ENCODE results near the gene KCNRG. TPM values are rescaled to one million over a fixed set of nuclear protein-coding genes. Genes with fewer than 3 reads are reported as not detected.

The KCNRG gene
- total and polyA plus RNA-seq, 9 of the 15 experiments (the other 6 are each of a cell fraction or from before 2014, with no cell fraction given) = 0.36 to 1.1 (median 0.53) TPM

DNA sequence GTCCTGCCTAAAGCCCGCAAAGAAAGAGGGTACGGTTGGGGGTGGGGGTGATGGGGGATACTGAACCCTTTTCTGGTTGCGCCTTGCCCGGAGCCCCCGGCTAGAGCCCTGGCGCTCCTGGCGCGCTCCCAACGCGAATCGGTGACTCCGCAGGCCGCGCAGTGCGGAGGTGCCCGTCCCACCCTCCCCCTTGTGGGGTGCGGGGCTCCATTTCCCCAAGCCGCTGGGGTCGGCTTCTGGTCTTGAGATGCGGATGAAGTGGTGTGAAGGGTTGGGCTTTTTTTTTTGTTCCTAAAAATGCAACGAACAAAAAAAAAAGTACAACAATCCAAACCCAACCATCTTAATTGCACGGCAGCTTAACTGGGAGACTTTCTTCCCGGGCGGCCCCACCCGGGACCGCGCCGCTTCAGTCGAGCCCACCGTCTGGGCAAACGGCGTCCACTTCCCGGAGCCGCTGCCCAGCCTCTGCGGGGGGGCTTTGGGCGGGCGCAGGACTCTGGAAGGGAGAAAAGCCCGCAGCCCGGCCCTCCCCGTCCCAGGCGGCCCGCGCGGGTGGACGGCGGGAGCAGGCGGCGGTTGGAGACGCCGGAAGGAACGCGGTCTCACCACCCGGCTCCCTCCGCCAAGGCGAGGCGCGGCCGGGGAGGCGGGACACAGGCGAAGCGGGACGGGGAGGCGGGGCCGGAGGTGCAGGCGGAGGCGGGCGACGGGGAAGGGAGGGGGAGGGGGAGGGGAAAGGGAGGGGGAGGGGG lies 18.9 kb upstream of the KCNRG start (continued):
- TF ChIP-seq, protein P1, sequence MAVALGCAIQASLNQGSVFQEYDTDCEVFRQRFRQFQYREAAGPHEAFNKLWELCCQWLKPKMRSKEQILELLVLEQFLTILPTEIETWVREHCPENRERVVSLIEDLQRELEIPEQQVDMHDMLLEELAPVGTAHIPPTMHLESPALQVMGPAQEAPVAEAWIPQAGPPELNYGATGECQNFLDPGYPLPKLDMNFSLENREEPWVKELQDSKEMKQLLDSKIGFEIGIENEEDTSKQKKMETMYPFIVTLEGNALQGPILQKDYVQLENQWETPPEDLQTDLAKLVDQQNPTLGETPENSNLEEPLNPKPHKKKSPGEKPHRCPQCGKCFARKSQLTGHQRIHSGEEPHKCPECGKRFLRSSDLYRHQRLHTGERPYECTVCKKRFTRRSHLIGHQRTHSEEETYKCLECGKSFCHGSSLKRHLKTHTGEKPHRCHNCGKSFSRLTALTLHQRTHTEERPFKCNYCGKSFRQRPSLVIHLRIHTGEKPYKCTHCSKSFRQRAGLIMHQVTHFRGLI (CRISPR knock-in tag; IDR thresholded peaks at IDR 0.05) = no peak
- TF ChIP-seq PRPF4 (IDR thresholded peaks at IDR 0.05; ENCODE audit: insufficient read depth, low read depth, low read length, poor library complexity, severe bottlenecking) (peak; percentile 72), DNMT1 (IDR thresholded peaks at IDR 0.05) (no peak), SRSF3 (IDR thresholded peaks at IDR 0.05; ENCODE audit: insufficient read depth, low read length) (no peak), MAZ (CRISPR knock-in tag; conservative IDR thresholded peaks at IDR 0.05 in 1 of 2, IDR thresholded peaks at IDR 0.05 in 1 of 2) (peak; percentile 8 to 64; a peak in 3 of 4 replicates), GABPA (tag; conservative IDR thresholded peaks at IDR 0.05; ENCODE audit: low read depth) (peak; percentile 80), MYC (IDR thresholded peaks at IDR 0.05; ENCODE audit: low read depth, low read length) (peak; percentile 60; the same call in 1 of the 2 replicates), MYC (CRISPR knock-in tag; IDR thresholded peaks at IDR 0.05; ENCODE audit: borderline replicate concordance, low read depth) (no peak), SUPT5H (IDR thresholded peaks at IDR 0.05) (peak; percentile 54), ELF1 (tag; IDR thresholded peaks at IDR 0.05) (peak; percentile 48; the same call in 1 of the 2 replicates), MED1 (CRISPR knock-in tag; IDR thresholded peaks at IDR 0.05; ENCODE audit: borderline replicate concordance) (no peak), MYBL2 (IDR thresholded peaks at IDR 0.05; ENCODE audit: low read depth) (no peak), MYBL2 (CRISPR knock-in tag; IDR thresholded peaks at IDR 0.05; ENCODE audit: borderline replicate concordance) (no peak), ZNF121 (CRISPR knock-in tag; conservative IDR thresholded peaks at IDR 0.05) (no peak), SIN3B (IDR thresholded peaks at IDR 0.05; ENCODE audit: low read depth) (no peak), L3MBTL2 (IDR thresholded peaks at IDR 0.05) (peak; percentile 66; the same call in 1 of the 2 replicates), MCM2 (IDR thresholded peaks at IDR 0.05; ENCODE audit: low read depth) (no peak), NFIC (IDR thresholded peaks at IDR 0.05) (peak; percentile 25; the same call in 1 of the 2 replicates), ETV1 (tag; conservative IDR thresholded peaks at IDR 0.05; ENCODE audit: low read depth) (peak; percentile 82)
- TF ChIP-seq, protein P2, sequence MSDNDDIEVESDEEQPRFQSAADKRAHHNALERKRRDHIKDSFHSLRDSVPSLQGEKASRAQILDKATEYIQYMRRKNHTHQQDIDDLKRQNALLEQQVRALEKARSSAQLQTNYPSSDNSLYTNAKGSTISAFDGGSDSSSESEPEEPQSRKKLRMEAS (CRISPR knock-in tag; IDR thresholded peaks at IDR 0.05) = 0 out of 2 replicates have a peak, but pooled peaks have one; percentile 29
- TF ChIP-seq, protein P3, sequence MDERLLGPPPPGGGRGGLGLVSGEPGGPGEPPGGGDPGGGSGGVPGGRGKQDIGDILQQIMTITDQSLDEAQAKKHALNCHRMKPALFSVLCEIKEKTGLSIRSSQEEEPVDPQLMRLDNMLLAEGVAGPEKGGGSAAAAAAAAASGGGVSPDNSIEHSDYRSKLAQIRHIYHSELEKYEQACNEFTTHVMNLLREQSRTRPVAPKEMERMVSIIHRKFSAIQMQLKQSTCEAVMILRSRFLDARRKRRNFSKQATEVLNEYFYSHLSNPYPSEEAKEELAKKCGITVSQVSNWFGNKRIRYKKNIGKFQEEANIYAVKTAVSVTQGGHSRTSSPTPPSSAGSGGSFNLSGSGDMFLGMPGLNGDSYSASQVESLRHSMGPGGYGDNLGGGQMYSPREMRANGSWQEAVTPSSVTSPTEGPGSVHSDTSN (CRISPR knock-in tag; IDR thresholded peaks at IDR 0.05; ENCODE audit: low read depth) = no peak
- TF ChIP-seq, protein P3 (tag; conservative IDR thresholded peaks at IDR 0.05; ENCODE audit: low read depth) = no peak
- TF ChIP-seq, protein P4, sequence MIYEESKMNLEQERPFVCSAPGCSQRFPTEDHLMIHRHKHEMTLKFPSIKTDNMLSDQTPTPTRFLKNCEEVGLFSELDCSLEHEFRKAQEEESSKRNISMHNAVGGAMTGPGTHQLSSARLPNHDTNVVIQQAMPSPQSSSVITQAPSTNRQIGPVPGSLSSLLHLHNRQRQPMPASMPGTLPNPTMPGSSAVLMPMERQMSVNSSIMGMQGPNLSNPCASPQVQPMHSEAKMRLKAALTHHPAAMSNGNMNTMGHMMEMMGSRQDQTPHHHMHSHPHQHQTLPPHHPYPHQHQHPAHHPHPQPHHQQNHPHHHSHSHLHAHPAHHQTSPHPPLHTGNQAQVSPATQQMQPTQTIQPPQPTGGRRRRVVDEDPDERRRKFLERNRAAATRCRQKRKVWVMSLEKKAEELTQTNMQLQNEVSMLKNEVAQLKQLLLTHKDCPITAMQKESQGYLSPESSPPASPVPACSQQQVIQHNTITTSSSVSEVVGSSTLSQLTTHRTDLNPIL (CRISPR knock-in tag; IDR thresholded peaks at IDR 0.05) = no peak
